HCT116 (cell line): ENCODE measurements around the gene LSM2. TPM values are rescaled to one million over a fixed set of nuclear protein-coding genes. Genes with fewer than 3 reads are reported as not detected.

Experiments used
- ATAC-seq: fragments of 200-7000 bp; cut with Tn5 transposase; 2 replicates; pipeline ENCODE4 v1.9.1; 2020; ENCODE audit warnings: mild to moderate bottlenecking, moderate library complexity
- BruUV-seq: library from RNA; stranded (reverse); fragments of 400-500 nt; replicated peaks from 2 replicates; lab custom pipeline; 2021; lab: Mats Ljungman, UMichigan
- CTCF ChIA-PET: fragments of 300-600 bp; sonication (Branson Sonifier 250); formaldehyde crosslinking; loops from one replicate; lab custom pipeline; 2021; ENCODE audit warnings: antibody characterized with exemption; lab: Charles Lee
- POLR2A ChIA-PET: fragments of 300-600, 350-600 bp; sonication (Branson Sonifier 250); formaldehyde crosslinking; loops from one replicate; lab custom pipeline; 2021; ENCODE audit warnings: antibody characterized with exemption; lab: Charles Lee
- RAD21 ChIA-PET, 2 experiments: fragments of 300-600 bp; sonication (Branson Sonifier 250); formaldehyde crosslinking; loops; one replicate each; lab custom pipeline; 2023; ENCODE audit warnings: low total read pairs in 2 of 2; ENCODE audit not compliant: uncharacterized antibody in 2 of 2, unreplicated experiment in 2 of 2, low non-redundant PET in 1 of 2; lab: Charles Lee
- DNase-seq: peaks from one replicate; pipeline ENCODE4 v3.0.0-alpha.2; 2010; ENCODE audit warnings: low read depth, low spot score
- H2AFZ ChIP-seq: fragments of 200-600 bp; shearing (Covaris generic), sonication (generic); 2 replicates; pipeline ENCODE4 v1.6.1; 2017; ENCODE audit warnings: low read depth, mixed run types, mixed read lengths, antibody characterized with exemption, low read length; ENCODE audit not compliant: poor library complexity, severe bottlenecking
- H3K27ac ChIP-seq: 2 replicates; pipeline ENCODE4 v1.5.1; 2012; ENCODE audit warnings: low read depth, low read length
- H3K27me3 ChIP-seq: fragments of 200-600 bp; sonication (generic); 2 replicates; pipeline ENCODE4 v1.6.1; 2016; ENCODE audit warnings: mixed run types, low read length, mixed read lengths; ENCODE audit not compliant: insufficient read depth
- H3K36me3 ChIP-seq, 2 experiments: fragments of 200-500 bp in 1 of 2; fragments of 200-600 bp in 1 of 2; sonication (Bioruptor generic) in 1 of 2; sonication (generic) in 1 of 2; 2 replicates each; pipeline versions ENCODE4 v1.5.1 to v1.6.1; 2014 to 2016; ENCODE audit warnings: low read length in 2 of 2, inconsistent platforms in 1 of 2, mixed read lengths in 1 of 2, mixed run types in 1 of 2; ENCODE audit not compliant: insufficient read depth in 2 of 2, control insufficient read depth in 1 of 2
- H3K4me1 ChIP-seq, 2 experiments: fragments of 200-600 bp in 1 of 2; sonication (generic) in 1 of 2; 2 replicates each; pipeline versions ENCODE4 v1.5.1 to v1.6.1; 2012 to 2017; ENCODE audit warnings: low read length in 2 of 2, inconsistent platforms in 1 of 2, mild to moderate bottlenecking in 1 of 2, mixed read lengths in 1 of 2, mixed run types in 1 of 2, moderate library complexity in 1 of 2; ENCODE audit not compliant: insufficient read depth in 2 of 2, control insufficient read depth in 1 of 2
- H3K4me2 ChIP-seq: fragments of 200-600 bp; sonication (generic); 2 replicates; pipeline ENCODE4 v1.6.1; 2017; ENCODE audit warnings: mixed run types, low read length, mixed read lengths
- H3K4me3 ChIP-seq, 2 experiments: fragments of 200-600 bp in 1 of 2; sonication (generic) in 1 of 2; replicated peaks in 1 of 2; 2 replicates each; pipeline ENCODE4 v1.5.1; 2011 to 2016; ENCODE audit warnings: low read length in 2 of 2, control low read depth in 1 of 2, low read depth in 1 of 2, mild to moderate bottlenecking in 1 of 2, mixed read lengths in 1 of 2, mixed run types in 1 of 2
- H3K79me2 ChIP-seq: fragments of 200-600 bp; sonication (generic); 2 replicates; pipeline ENCODE4 v1.6.1; 2017; ENCODE audit warnings: mild to moderate bottlenecking, mixed run types, low read length, moderate library complexity, mixed read lengths; ENCODE audit not compliant: insufficient read depth
- H3K9ac ChIP-seq: fragments of 200-600 bp; sonication (generic); 2 replicates; pipeline ENCODE4 v1.6.1; 2016; ENCODE audit warnings: low read length, mixed read lengths
- H3K9me2 ChIP-seq: fragments of 200-600 bp; sonication (generic), shearing (Covaris generic); 2 replicates; pipeline ENCODE4 v1.6.1; 2017; ENCODE audit warnings: mixed run types, mild to moderate bottlenecking, moderate library complexity; ENCODE audit not compliant: insufficient read depth
- H3K9me3 ChIP-seq, 2 experiments: fragments of 200-500 bp in 1 of 2; fragments of 200-600 bp in 1 of 2; sonication (Bioruptor generic) in 1 of 2; sonication (generic) in 1 of 2; 2 replicates each; pipeline ENCODE4 v1.6.1; 2014 to 2017; ENCODE audit warnings: low read length in 2 of 2, mixed read lengths in 2 of 2, inconsistent platforms in 1 of 2, low read depth in 1 of 2, mild to moderate bottlenecking in 1 of 2, mixed run types in 1 of 2, moderate library complexity in 1 of 2; ENCODE audit not compliant: control insufficient read depth in 1 of 2, insufficient read depth in 1 of 2
- H4K20me1 ChIP-seq: fragments of 200-600 bp; sonication (generic), shearing (Covaris generic); 2 replicates; pipeline ENCODE4 v1.6.1; 2017; ENCODE audit warnings: mixed run types, mild to moderate bottlenecking, moderate library complexity; ENCODE audit not compliant: insufficient read depth
- EGR1 ChIP-seq: IDR thresholded peaks from 2 replicates; pipeline ENCODE4 v1.6.1; 2012; ENCODE audit warnings: low read depth
- intact Hi-C: fragments of 100-400 bp; cut with micrococcal nuclease; formaldehyde crosslinking; loops from 2 replicates; pipeline ENCODE4 v1.10.0; 2022
- total RNA-seq: library from RNA; stranded (reverse); gene quantifications from one replicate; pipeline ENCODE4 v1.2.1, GENCODE V29; 2021; ENCODE audit not compliant: unreplicated experiment
- TF ChIP-seq, protein P1 (sequence below): IDR thresholded peaks from 2 replicates; pipeline ENCODE4 v1.6.1; 2011; ENCODE audit warnings: mild to moderate bottlenecking, low read length, moderate library complexity; ENCODE audit not compliant: insufficient replicate concordance; ENCODE audit errors: extremely low read depth

Gene LSM2
- total RNA-seq, 1 experiment from 2014 or later = 89.7 TPM

DNA sequence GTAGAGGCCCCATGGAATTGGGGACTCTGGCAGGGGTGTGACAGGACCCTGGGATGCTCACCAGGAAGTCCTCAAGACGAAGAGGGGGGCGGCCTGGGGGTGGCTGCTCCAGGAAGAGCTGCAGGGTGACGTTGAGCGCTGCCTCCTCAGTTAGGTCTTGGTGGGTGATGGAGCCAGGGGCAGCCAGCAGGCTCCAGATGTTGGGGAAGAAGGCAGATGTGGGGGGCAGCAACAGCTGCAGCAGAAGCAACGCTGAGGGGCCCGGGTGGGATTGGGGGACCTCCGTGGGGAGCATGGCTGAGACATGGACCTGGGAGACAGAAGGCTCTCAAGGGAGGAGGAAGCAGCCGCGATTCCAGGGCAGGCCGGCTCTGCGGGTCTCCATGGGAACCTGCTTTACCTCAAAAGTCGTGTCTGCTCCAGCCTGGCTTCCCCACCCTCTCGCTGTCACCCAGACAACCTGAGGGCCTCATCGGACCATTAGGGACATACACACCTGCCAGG is 30.2 kb downstream of the LSM2 start:
- DNase-seq = no peak
- Histone ChIP-seq H3K9me3 (no peaks in the 10 kb centered on the region), H3K27me3 (no peaks in the 10 kb centered on the region), H3K9me2 (no peaks in the 10 kb centered on the region), H3K79me2 (no peaks in the 10 kb centered on the region), H3K27ac (peak overlapping the region; percentile 79), H3K4me3 (peak overlapping the region; percentile 40 to 56), H4K20me1 (no peaks in the 10 kb centered on the region), H3K4me2 (peak overlapping the region; percentile 79), H2AFZ (no peak overlapping the region), H3K9ac (peak overlapping the region; percentile 64), H3K36me3 (peaks cover 1 to 26% of the 10 kb centered on the region in 2 experiments; a peak in 2 of 4 replicates), H3K4me1 (peaks cover 43 to 59% of the 10 kb centered on the region in 2 experiments)
- TSS peak; percentile 54 for BruUV-seq
- TF ChIP-seq, protein P1, sequence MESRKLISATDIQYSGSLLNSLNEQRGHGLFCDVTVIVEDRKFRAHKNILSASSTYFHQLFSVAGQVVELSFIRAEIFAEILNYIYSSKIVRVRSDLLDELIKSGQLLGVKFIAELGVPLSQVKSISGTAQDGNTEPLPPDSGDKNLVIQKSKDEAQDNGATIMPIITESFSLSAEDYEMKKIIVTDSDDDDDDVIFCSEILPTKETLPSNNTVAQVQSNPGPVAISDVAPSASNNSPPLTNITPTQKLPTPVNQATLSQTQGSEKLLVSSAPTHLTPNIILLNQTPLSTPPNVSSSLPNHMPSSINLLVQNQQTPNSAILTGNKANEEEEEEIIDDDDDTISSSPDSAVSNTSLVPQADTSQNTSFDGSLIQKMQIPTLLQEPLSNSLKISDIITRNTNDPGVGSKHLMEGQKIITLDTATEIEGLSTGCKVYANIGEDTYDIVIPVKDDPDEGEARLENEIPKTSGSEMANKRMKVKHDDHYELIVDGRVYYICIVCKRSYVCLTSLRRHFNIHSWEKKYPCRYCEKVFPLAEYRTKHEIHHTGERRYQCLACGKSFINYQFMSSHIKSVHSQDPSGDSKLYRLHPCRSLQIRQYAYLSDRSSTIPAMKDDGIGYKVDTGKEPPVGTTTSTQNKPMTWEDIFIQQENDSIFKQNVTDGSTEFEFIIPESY = no peak
- TF ChIP-seq EGR1 = no peak
- ChIA-PET CTCF (interaction anchor here (1.3 kb wide), 1 partner anchor 19 kb away, joined by 3 read pairs; the partner anchor contains the start of gene VARS1), RAD21 (no interaction called here), POLR2A (interaction anchor here (1.4 to 2.0 kb wide), 3 partner anchors 10 to 51 kb away, joined by 4 to 16 read pairs (median 4); partner anchors contain the start of genes HSPA1B and VARS1)
- peak; percentile 34 for ATAC-seq
- intact Hi-C loops = no loop called here
